Measurements from ENCODE around the gene NANOG.
"Not testable (repeated sequence)": the region's sequence is repeated elsewhere in the genome, so short reads cannot be mapped to it uniquely, and the experiment has no call there.

DNA sequence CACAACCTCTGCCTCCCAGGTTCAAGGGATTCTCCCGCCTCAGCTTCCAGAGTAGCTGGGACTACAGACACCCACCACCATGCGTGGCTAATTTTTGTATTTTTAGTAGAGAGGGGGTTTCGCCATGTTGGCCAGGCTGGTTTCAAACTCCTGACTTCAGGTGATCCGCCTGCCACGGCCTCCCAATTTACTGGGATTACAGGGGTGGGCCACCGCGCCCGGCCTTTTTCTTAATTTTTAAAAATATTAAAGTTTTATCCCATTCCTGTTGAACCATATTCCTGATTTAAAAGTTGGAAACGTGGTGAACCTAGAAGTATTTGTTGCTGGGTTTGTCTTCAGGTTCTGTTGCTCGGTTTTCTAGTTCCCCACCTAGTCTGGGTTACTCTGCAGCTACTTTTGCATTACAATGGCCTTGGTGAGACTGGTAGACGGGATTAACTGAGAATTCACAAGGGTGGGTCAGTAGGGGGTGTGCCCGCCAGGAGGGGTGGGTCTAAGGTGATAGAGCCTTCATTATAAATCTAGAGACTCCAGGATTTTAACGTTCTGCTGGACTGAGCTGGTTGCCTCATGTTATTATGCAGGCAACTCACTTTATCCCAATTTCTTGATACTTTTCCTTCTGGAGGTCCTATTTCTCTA lies at the start of gene NANOG:
- TF ChIP-seq, protein P1, sequence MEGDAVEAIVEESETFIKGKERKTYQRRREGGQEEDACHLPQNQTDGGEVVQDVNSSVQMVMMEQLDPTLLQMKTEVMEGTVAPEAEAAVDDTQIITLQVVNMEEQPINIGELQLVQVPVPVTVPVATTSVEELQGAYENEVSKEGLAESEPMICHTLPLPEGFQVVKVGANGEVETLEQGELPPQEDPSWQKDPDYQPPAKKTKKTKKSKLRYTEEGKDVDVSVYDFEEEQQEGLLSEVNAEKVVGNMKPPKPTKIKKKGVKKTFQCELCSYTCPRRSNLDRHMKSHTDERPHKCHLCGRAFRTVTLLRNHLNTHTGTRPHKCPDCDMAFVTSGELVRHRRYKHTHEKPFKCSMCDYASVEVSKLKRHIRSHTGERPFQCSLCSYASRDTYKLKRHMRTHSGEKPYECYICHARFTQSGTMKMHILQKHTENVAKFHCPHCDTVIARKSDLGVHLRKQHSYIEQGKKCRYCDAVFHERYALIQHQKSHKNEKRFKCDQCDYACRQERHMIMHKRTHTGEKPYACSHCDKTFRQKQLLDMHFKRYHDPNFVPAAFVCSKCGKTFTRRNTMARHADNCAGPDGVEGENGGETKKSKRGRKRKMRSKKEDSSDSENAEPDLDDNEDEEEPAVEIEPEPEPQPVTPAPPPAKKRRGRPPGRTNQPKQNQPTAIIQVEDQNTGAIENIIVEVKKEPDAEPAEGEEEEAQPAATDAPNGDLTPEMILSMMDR (IDR thresholded peaks at IDR 0.05) = not testable (repeated sequence)
- not testable (repeated sequence) for TF ChIP-seq EZH2 (IDR thresholded peaks at IDR 0.05; ENCODE audit: borderline replicate concordance, insufficient read depth, low read depth, low read length, poor library complexity, severe bottlenecking)

Data from B cell (primary cell).